Lung (tissue), 12 donors: Measurements from ENCODE around the gene IRF8. TPM values are rescaled to one million over a fixed set of nuclear protein-coding genes. Genes with fewer than 3 reads are reported as not detected.

Experiments
- ATAC-seq: fragments of 200-7000 bp; cut with Tn5 transposase; one replicate; pipeline ENCODE4 v1.9.1; 2020; ENCODE audit warnings: moderate number of reproducible peaks; ENCODE audit not compliant: insufficient read depth, low FRiP score
- DNase-seq, 3 donors: peaks; one replicate each; pipeline ENCODE4 v3.0.0-alpha.2; 2013 to 2017
- H3K27ac ChIP-seq, 2 donors: one replicate each; pipeline ENCODE4 v1.5.1; 2013; ENCODE audit warnings: mild to moderate bottlenecking in 2 of 2, moderate library complexity in 2 of 2, control low read depth in 1 of 2, inconsistent platforms in 1 of 2, low read depth in 1 of 2, low read length in 1 of 2
- H3K27me3 ChIP-seq, 3 donors: one replicate each; pipeline ENCODE4 v1.5.1; 2013; ENCODE audit warnings: low read length in 2 of 3; ENCODE audit not compliant: control insufficient read depth in 3 of 3, insufficient read depth in 3 of 3
- H3K36me3 ChIP-seq, 4 donors: one replicate each; pipeline ENCODE4 v1.5.1; 2013; ENCODE audit warnings: low read length in 4 of 4, mild to moderate bottlenecking in 1 of 4, moderate library complexity in 1 of 4; ENCODE audit not compliant: control insufficient read depth in 4 of 4, insufficient read depth in 4 of 4
- H3K4me1 ChIP-seq, 5 donors: one replicate each; pipeline ENCODE4 v1.5.1; 2013; ENCODE audit warnings: low read length in 5 of 5, mild to moderate bottlenecking in 2 of 5, moderate library complexity in 1 of 5; ENCODE audit not compliant: control insufficient read depth in 5 of 5, insufficient read depth in 5 of 5
- H3K4me3 ChIP-seq: one replicate; pipeline ENCODE4 v1.5.1; 2013; ENCODE audit warnings: mild to moderate bottlenecking, control low read depth, moderate library complexity
- H3K9ac ChIP-seq, 2 donors: one replicate each; pipeline ENCODE4 v1.5.1; 2013; ENCODE audit warnings: low read length in 2 of 2, control low read depth in 1 of 2; ENCODE audit not compliant: insufficient read depth in 1 of 2
- H3K9me3 ChIP-seq, 4 donors: one replicate each; pipeline ENCODE4 v1.5.1; 2013; ENCODE audit warnings: low read length in 3 of 4, mild to moderate bottlenecking in 1 of 4, moderate library complexity in 1 of 4; ENCODE audit not compliant: control insufficient read depth in 4 of 4, insufficient read depth in 3 of 4
- CTCF ChIP-seq: IDR thresholded peaks from 2 replicates; pipeline ENCODE4 v1.5.1; 2012; ENCODE audit warnings: mild to moderate bottlenecking; ENCODE audit errors: control extremely low read depth, extremely low read depth
- WGBS, 2 donors: extraction: QIAGEN DNeasy Blood & Tissue Kit; methylation state at CpG; one replicate each; pipeline ENCODE4 v1.1.7; 2013; 5-methylcytosine and 5-hydroxymethylcytosine counted together
- polyA plus RNA-seq, 2 donors: library from polyadenylated mRNA; stranded (reverse); fragments of 200-250 nt; gene quantifications; one replicate each; pipeline ENCODE4 v1.2.1, GENCODE V29; 2013
- total RNA-seq, 2 donors: library from RNA; depleted of rRNA in 1 of 2; stranded (reverse); fragments of >200 nt in 1 of 2; gene quantifications; one replicate each; pipeline ENCODE4 v1.2.1, GENCODE V29; 2014 to 2021
- donor health status: control.
- donor health status: control.
- donor health status: Bipolar disorder and iron deficiency.
- donor health status: healthy.
- donor health status: DM: yes; HTN: yes; CAD: no.

The IRF8 gene
- total and polyA plus RNA-seq, 4 donors = 7.3 to 48.3 (median 37.0) TPM

- Histone ChIP-seq H3K4me1 (peaks cover 4 to 30% (median 14%) of the 10 kb centered on the region in 5 donors), H3K4me3 (no peak overlapping the region), H3K9ac (no peak overlapping the region), H3K36me3 (peaks cover 0 to 11% (median 3%) of the 10 kb centered on the region in 4 donors), H3K9me3 (peaks cover 0 to 2% (median 0%) of the 10 kb centered on the region in 4 donors), H3K27me3 (peaks cover 2 to 27% (median 7%) of the 10 kb centered on the region in 3 donors), H3K27ac (peak overlapping the region in 1 of 2 donors; percentile 37)
- 73 to 77% methylated on average over 17 of the region's 17 CpGs for WGBS, 2 donors
- DNase-seq (no peak), ATAC-seq (no peak)
- no peak for TF ChIP-seq CTCF
These were observed 1.2 kb downstream of the IRF8 start for GRCh38 chr16:85900027-85900792.

- H3K9me3 ChIP-seq = peaks cover 0 to 5% (median 0%) of the 10 kb centered on the region in 4 donors
- H3K27me3 ChIP-seq = peaks cover 2 to 27% (median 7%) of the 10 kb centered on the region in 3 donors
- no peak for DNase-seq
- H3K27ac ChIP-seq = no peak overlapping the region
- H3K36me3 ChIP-seq = peaks cover 0 to 11% (median 3%) of the 10 kb centered on the region in 4 donors
- H3K4me3 ChIP-seq = no peak overlapping the region
- H3K4me1 ChIP-seq = peaks cover 4 to 30% (median 14%) of the 10 kb centered on the region in 5 donors
- no peak for TF ChIP-seq CTCF
- no peak for ATAC-seq
- H3K9ac ChIP-seq = no peak overlapping the region
- WGBS, 2 donors = 86 to 89% methylated on average over 4 of the region's 4 CpGs
These were observed 2.1 kb downstream of the IRF8 start for GRCh38 chr16:85901110-85901509.

- WGBS, 2 donors = 39 to 46% methylated on average over 7 of the region's 7 CpGs
- no peak for TF ChIP-seq CTCF
- Histone ChIP-seq H3K4me1 (peaks cover 4 to 30% (median 14%) of the 10 kb centered on the region in 5 donors), H3K27me3 (peaks cover 2 to 27% (median 7%) of the 10 kb centered on the region in 3 donors), H3K4me3 (no peak overlapping the region), H3K9ac (no peak overlapping the region), H3K36me3 (peaks cover 0 to 11% (median 3%) of the 10 kb centered on the region in 4 donors), H3K27ac (no peak overlapping the region), H3K9me3 (peaks cover 0 to 5% (median 0%) of the 10 kb centered on the region in 4 donors)
- no peak for ATAC-seq
- peak in 2 of 3 donors; percentile 44 to 51 for DNase-seq
These were observed 2.9 kb downstream of the IRF8 start for GRCh38 chr16:85901773-85902365.
